Erythroblast (primary cell): ENCODE measurements around the gene BBS9.

Experiments
- GATA1 ChIP-seq: IDR thresholded peaks from 2 replicates; pipeline ENCODE4 v1.6.1; 2011; ENCODE audit warnings: low read depth, mild to moderate bottlenecking, control low read depth, low read length, moderate library complexity
- POLR2A ChIP-seq: IDR thresholded peaks from 2 replicates; pipeline ENCODE4 v1.6.1; 2011; ENCODE audit warnings: mild to moderate bottlenecking, low read length

DNA sequence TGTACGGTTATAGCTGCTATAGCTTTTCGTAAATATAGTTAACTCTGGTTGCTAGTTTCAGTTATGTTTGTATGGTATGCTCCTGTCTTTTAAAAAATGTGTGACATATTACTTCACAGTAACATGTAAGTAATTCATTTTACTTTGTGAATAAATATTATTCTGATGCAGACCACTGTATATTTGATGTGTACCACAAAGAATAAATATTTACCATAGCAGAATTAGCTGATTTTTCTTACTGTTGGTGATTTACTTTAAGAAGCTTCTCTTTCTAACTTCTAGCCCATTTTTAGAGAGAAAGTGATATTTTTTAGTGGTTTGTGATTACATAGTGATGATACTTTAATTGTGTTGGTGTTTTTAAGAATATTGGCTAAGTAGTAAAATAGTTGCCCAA, 292.8 kb downstream of the BBS9 start:
- TF ChIP-seq POLR2A (no peak), GATA1 (no peak)
